GM21360 (cell line): ENCODE results near the gene NT5C1A.

Source experiments
- ATAC-seq: cut with Tn5 transposase; IDR thresholded peaks from one replicate; pipeline ENCODE4 v1.9.1; 2021; ENCODE audit warnings: mild to moderate bottlenecking, moderate library complexity; ENCODE audit not compliant: unreplicated experiment

NT5C1A gene

DNA sequence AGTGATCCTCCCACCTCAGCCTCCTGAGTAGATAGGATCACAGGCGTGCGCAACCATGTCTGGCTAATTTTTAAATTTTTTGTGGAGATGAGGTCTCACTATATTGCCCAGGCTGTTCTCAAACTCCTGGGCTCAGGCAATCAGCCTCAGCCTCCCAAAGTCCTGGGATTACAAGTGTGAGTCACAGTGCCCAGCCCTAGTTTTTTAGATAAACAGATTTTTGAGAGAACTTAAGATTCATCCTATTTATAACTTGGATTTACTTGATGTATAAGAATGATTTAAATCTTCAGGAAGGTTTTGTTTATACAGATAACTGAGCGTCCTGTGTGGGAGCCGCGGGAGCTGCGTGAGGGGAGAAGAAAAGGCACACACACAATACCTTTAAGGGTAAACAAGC is 58.7 kb downstream of the NT5C1A start:
- ATAC-seq, result no peak

- ATAC-seq, result no peak
Measured at GRCh38 chr1:39609618-39610331, 62.1 kb downstream of the NT5C1A start.
